PC-9 (cell line): ENCODE results near the gene LMO7.

Source experiments
- EZH2 ChIP-seq: fragments of 200-600 bp; sonication (generic); IDR thresholded peaks from 2 replicates; pipeline ENCODE4 v1.8.0; 2017; ENCODE audit warnings: antibody characterized with exemption, low read depth
- TF ChIP-seq, protein P1 (sequence below): fragments of 200-600 bp; sonication (generic); conservative IDR thresholded peaks from 2 replicates; pipeline ENCODE4 v1.6.1; 2017; ENCODE audit warnings: mixed run types, antibody characterized with exemption, mild to moderate bottlenecking, moderate library complexity

DNA sequence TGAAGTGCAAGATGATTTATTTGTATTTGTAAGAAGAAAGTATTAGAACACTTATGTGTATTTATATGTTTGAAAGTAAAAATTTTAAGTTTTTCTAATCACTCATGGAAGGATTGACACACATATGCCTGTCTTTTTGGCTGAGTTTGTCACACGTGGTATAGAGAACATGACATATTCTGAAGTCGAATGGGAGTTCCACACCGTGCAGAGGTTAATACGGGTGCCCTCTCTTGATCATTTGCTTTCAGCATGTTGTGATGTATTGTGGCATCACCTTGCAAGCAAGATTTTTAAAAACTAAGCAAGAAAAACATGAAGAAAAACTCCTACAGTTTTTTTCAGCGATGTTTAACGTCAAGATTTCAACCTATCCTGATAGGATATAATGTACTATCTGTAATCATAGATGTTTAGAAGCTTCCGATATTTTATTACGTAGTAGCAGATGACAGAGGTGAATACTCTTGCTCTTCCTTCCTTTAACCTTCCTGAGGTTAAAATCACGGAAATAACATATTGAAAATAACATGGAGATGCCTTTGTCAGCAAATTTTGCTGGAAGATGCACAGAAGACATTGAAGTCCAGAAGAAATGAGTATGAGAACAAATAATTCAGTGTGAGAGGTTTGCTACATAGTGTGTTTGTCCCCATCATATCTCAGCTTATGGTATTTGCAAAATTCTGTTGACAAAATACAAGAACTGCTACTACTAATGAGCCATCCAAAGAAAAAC lies 231.4 kb downstream of the LMO7 start:
- TF ChIP-seq EZH2, result no peak
- TF ChIP-seq, protein P1, sequence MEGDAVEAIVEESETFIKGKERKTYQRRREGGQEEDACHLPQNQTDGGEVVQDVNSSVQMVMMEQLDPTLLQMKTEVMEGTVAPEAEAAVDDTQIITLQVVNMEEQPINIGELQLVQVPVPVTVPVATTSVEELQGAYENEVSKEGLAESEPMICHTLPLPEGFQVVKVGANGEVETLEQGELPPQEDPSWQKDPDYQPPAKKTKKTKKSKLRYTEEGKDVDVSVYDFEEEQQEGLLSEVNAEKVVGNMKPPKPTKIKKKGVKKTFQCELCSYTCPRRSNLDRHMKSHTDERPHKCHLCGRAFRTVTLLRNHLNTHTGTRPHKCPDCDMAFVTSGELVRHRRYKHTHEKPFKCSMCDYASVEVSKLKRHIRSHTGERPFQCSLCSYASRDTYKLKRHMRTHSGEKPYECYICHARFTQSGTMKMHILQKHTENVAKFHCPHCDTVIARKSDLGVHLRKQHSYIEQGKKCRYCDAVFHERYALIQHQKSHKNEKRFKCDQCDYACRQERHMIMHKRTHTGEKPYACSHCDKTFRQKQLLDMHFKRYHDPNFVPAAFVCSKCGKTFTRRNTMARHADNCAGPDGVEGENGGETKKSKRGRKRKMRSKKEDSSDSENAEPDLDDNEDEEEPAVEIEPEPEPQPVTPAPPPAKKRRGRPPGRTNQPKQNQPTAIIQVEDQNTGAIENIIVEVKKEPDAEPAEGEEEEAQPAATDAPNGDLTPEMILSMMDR, result no peak
